GM21825 (cell line): ENCODE results near the gene RBM23.
"Not testable (repeated sequence)": the region's sequence is repeated elsewhere in the genome, so short reads cannot be mapped to it uniquely, and the experiment has no call there.

Source experiments
- ATAC-seq: cut with Tn5 transposase; IDR thresholded peaks from one replicate; pipeline ENCODE4 v1.9.1; 2021; ENCODE audit warnings: mild to moderate bottlenecking, moderate library complexity; ENCODE audit not compliant: unreplicated experiment

Gene RBM23

GRCh38 chr14:22918804-22919600 is at the start of gene RBM23:
RBM23 (minus strand) TSS chr14:22919149.
- peak; percentile 90 for ATAC-seq

GRCh38 chr14:22966783-22967269 is 47.9 kb upstream of the RBM23 start:
- no peak for ATAC-seq

GRCh38 chr14:22965916-22966782 is 47.2 kb upstream of the RBM23 start:
- ATAC-seq: not testable (repeated sequence)

GRCh38 chr14:22962061-22962676 is 43.2 kb upstream of the RBM23 start:
- no peak for ATAC-seq

- ATAC-seq: no peak
Observed at GRCh38 chr14:22955702-22956569, 37.0 kb upstream of the RBM23 start.

- ATAC-seq: no peak
Observed at GRCh38 chr14:22952418-22952817, 33.5 kb upstream of the RBM23 start.

- not testable (repeated sequence) for ATAC-seq
Observed at GRCh38 chr14:22951795-22952194, 32.8 kb upstream of the RBM23 start.

- ATAC-seq: no peak
Observed at GRCh38 chr14:22945642-22946041, 26.7 kb upstream of the RBM23 start.

GRCh38 chr14:22939684-22940083 is 20.7 kb upstream of the RBM23 start:
- no peak for ATAC-seq

GRCh38 chr14:22935156-22935555 is 16.2 kb upstream of the RBM23 start:
- no peak for ATAC-seq

GRCh38 chr14:22932146-22932545 is 13.2 kb upstream of the RBM23 start:
- no peak for ATAC-seq

- no peak for ATAC-seq
Observed at GRCh38 chr14:22929961-22930364, 11.0 kb upstream of the RBM23 start.

GRCh38 chr14:22929104-22929960 is 10.4 kb upstream of the RBM23 start, which contains the start of gene PRMT5:
PRMT5 (minus strand) TSS chr14:22929376; CDS start chr14:22929361, 15 bp downstream.
- ATAC-seq: peak; percentile 90

- ATAC-seq: no peak
Observed at GRCh38 chr14:22928237-22929103, 9.5 kb upstream of the RBM23 start.

- no peak for ATAC-seq
Observed at GRCh38 chr14:22926316-22926715, 7.4 kb upstream of the RBM23 start.

- ATAC-seq: no peak
Observed at GRCh38 chr14:22925513-22925912, 6.6 kb upstream of the RBM23 start.

- ATAC-seq: no peak
Observed at GRCh38 chr14:22923746-22924145, 4.8 kb upstream of the RBM23 start.

GRCh38 chr14:22922294-22922693 is 3.3 kb upstream of the RBM23 start:
- no peak for ATAC-seq
